HG03103 (cell line): ENCODE results near the gene UNC5CL.
"Not testable (repeated sequence)": the region's sequence is repeated elsewhere in the genome, so short reads cannot be mapped to it uniquely, and the experiment has no call there.

Experiments
- ATAC-seq: cut with Tn5 transposase; IDR thresholded peaks from one replicate; pipeline ENCODE4 v1.9.1; 2021; ENCODE audit warnings: low read depth; ENCODE audit not compliant: unreplicated experiment

UNC5CL gene

DNA sequence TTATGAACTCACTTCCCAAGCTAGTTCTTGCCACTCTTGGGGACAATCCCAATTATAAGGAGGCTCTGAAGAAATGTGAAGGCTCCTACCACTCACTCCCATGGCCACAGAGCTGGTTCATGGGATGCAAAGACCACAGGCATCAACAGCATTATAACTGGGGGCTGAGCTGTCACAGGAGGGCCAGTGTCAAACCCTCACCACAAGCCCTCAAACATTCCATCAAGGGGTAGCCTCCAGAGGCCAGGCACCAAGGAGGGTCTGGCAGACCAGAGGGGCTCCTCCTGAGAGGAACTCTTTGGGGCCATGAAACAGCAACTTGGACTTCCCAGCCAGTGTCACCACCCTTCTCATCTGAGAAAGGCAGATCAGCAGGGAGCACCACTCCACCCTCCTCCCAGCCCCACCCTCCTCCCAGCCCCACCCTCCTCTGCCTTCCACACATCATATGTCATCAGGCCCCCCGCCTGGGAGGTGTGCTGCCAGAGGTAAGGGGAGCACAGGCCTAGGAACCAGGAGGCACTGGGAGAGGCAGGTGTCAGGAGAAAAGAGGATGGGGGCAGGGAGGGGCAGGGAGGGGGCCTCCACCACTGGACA is 2.0 kb upstream of the UNC5CL start:
- ATAC-seq, result no peak

DNA sequence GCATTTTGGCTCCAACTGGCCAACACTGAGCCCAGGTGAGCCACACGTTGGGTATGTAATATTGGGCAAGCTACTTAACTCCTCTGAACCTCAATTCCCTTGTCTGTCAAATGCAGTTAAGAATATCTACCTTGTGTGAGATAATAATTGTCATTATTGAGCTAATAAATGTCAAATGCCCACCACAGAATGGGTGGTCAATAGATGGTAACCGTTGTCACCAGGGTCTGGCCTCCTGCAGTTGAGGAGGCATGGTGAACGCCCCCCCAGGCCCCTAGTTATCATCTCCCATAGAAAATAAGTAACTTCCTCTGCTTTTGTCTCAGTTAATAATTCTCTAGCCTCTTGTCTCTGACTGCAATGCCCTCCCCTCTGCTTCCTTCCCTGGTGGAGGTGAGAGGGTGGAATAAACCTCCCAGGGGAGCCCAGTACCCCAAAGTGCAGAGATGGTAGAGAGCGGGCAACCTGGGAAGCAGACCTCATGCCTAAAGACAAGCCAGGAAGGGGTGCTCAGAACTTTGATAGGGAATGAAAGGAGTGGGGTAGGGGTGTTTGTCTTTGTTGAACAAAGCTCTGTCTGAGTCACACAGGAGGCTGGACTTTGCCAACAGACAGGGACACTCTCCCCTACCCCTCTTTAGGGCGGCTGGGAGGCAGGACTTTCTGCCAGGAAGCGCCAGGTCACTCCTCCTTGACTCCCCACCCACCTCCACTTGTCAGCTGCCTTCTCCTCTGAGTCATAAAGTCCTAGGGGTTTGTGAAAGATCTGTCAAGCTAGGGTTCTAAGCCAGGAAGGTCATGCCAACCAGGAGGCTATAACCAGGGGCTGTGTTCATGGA is 1.3 kb upstream of the UNC5CL start:
- no peak for ATAC-seq

DNA sequence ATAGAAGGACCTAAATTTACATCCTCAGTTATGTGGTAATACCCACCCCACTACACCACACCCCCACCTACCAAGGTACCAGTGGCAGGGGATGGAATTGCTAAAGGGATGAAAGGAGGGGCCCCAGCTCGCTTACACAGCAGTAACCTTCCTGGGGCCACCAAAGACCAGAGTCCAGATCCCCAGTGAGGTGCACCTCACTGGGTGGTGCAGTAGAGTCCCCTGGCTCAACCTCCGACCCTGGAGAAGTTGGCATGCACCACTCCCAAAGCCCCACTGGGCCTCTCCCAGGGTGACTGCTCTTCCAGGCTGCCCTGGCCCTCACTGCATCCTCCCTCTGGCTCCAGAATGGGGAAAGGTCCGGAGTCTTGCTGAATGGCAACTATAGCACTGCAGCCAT is 816 bp downstream of the UNC5CL start:
- no peak for ATAC-seq

DNA sequence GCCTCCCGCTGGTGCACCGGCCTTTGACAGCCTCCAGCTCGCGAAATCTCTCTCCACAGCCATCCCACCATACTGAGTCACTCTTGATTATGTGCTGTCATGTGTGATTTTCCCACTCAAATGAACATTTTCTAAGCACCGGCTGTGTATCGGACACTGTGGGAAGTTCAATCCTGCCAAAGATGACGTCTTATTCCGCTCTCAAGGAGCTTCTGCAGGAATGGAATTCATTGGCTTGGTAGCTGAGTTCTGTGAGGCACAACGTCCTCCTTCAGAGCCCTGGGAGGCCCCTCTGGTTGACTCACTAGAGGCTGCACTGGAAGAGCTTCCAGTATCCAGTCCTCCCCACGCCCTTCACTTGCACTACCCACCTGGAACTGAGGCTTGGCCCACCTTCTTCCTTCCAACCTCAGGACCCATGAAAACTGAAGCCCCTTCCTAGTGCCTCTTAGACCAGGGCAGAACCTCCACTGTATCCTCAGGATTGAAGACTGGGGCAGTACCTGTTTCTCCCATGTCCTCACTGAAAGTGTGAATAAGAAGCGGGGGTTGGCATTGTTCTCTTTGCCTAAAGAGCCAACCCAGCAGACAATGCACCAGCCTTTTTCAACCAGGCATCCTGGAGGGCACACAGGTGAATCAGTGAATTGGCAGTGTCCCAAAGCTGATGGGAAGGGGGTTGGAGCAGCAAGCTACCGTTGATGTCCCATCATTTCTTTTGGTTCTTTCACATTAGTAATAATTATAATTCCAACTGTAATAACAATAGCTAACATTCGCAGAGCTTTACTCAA is 1.7 kb downstream of the UNC5CL start:
- no peak for ATAC-seq

DNA sequence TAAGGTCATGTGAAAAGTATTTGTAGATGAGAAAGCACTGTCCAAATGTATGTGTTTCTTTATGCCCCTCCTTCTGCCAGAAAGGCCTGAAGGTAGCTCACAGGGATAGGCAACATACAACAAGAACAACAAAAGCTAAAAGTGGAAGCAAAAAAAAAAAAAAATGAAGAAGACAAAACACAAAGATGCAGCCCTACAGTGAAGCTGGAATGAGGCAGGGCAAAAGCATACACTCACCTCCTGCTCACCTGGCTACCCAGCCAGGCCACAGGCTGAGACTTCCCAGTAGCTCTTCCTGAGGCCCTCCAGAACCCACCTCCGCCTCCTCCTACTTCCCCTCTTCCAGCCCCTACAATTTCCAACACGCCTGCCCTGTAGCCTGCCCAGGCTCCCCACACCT is 2.4 kb downstream of the UNC5CL start:
- ATAC-seq, result no peak

DNA sequence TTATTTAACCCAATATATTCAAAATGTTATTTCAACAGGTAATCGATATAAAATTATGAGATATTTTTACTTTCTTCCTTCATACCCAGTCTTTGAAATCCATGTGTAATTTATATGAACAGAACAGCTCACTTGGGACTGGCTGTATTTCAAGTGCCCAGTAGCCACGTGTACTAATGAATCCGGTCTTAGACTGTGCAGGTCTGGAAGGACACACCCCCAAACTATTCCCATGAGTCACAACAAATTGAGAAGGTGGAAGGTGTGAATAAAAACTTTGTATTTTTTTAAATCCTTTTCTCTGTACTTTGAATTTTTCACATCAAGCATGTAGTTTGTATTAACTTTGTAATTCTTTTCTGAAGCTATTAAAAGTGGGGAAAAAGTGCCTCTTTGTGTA is 2.8 kb downstream of the UNC5CL start:
- ATAC-seq, result no peak

DNA sequence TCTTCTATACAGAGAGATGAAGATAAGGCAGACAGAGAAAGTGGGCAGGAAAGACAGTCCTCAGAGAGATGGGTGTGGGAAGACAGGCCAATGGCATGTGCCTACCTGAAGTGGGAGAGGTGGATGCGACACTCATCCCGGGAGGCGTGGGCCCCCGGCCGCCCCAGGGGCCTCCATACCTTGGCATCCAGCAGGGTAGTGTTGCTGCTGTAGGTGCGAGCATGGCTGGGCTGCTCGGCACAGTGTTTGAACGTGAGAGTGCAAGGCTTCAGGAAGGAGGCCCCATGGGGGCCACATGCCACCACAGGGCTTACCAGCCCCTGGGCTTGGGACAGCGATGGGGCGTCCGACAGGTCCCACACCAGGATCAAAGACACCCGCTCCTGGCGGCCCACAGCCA is 5.2 kb downstream of the UNC5CL start:
- no peak for ATAC-seq

DNA sequence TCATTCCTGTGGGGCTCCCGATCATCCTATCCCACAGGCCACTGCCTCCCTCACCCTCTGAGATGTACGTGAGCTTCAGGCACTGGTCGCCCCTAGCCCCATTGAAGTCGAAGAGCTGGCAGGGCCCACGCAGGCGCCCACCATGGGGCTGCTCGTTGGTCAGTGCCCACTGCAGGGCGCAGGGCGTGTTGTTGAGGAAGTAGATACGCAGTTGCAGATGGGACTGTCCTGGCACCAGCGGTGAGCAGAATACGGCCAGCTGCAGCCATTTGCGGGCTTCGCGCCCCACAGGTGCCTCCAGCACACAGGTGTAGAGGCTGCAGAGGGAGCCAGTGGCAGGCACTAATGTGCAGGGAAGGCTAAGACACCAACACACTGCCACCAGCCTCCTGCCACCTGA is 6.2 kb downstream of the UNC5CL start:
- ATAC-seq, result no peak

DNA sequence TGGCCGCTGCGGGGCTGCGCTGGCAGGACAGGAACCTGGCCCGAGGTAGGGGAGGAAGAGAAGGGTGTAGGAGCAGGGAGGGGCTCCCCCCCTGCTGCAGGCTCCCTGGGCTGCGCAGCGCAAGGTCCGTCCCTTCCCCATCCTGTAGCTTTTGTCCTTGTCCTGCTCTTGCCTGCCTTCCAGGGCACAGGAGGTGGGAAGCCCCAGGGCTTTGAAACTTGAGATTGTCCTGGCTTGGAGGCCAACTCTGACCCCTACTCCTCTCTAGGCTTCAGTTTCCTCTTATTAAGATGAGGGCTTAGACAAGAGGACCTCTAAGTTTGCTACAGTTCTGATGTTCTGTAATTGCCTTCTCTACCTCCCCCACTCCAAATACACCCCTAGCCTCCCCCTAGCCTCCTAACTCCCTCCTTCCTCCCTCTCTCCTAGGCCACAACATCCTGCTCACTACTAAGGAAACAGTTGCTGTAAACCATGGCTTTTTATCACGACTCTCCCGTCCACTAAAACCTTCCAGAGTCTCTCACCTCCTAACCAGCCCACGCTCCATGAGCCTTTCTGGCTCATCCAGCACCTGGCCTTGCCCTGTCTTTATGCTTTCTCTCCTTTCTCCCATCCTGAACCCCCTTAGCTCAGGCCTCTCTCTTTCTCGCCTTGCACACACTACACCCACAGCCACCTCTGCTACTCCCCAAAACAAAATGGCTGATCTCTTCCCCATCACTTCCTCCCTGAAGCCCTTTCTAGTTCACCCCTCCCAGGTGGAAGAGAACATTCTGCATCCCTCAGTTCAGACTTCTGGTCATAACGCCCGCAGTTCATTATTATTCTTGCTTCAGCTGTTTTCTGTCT is 10.2 kb downstream of the UNC5CL start:
- peak; percentile 38 for ATAC-seq

DNA sequence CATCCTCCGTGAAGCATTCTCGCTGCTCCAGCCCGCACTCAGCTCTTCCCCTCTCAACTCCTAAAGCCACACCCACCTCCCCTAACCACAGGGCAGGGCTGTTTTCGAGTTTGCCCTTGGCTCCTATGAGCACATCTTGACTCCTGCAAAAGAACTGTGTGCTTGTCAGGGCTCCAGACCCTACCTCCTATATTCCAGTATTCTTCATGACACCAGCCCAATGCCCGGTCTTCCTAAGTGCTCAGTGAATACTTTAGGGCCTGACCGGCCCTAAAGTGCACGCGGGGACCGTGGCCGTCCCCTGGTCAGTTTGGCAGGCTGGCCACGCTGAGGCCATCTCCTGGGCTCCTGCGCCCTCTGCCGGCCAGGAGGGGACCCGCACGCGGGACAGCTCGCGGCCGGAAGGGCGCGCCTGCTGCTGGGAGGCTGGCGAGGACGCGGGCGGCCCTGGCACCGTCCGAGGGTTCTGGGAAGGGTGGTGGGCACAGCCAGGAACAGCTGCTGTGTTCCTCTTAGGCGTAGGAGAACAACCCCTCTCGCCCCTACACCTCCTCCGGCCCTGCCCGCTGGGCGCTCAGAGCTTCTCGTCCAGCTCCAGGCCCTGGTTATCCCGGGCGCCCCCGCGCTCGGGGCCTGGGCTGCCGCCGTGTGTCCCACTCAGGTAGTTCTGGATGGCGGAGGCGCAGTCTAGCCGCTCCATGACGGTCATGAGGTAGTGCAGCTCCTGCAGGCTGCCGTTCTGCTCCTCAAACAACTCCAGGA is 11.0 kb downstream of the UNC5CL start:
- peak; percentile 74 for ATAC-seq

DNA sequence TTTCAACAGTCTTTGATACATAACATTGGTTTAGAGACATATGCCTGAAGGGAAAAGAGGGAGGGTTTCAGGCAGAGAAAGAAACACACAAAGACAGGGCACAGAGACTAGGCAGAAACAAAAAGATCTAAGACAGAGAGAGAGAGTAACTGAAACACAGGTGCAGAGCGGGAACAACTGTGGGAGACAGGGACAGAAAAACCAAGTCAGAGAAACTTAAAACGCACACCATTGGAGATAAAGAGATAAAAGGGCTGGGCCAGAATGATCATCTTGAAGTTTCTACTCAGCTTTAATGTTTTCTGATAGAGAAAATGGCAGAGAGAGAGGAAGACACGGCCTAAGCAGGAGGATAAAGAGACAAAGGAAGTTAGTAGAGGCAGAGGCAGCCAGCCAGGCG is 11.8 kb downstream of the UNC5CL start:
- ATAC-seq, result no peak

DNA sequence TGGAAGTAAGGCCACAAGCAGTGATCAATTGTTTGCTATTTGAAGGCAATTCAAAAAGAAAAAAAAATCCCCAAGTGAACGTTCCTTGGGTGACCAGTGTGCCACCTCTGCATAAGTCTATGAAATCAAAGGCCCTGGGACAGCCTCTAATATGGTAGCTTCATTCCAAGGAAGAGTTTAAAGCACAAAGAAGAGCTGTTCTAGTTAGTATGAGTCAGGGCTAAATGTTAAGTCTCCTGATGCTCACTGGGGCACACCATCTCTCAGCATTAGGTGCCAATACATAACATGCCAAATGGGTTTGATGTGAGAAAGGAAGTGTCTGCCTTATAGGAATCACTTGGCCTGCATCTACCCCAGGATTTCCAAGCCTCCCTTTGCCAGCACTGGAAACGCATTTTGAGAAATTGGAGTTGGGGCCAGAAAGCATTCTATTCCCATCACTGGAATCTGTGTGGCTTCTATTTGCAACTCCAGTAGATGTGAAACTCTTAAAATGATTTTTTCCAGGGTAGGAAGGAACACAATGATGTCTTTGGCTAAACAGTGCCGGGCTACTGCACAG is 13.0 kb downstream of the UNC5CL start:
- no peak for ATAC-seq

DNA sequence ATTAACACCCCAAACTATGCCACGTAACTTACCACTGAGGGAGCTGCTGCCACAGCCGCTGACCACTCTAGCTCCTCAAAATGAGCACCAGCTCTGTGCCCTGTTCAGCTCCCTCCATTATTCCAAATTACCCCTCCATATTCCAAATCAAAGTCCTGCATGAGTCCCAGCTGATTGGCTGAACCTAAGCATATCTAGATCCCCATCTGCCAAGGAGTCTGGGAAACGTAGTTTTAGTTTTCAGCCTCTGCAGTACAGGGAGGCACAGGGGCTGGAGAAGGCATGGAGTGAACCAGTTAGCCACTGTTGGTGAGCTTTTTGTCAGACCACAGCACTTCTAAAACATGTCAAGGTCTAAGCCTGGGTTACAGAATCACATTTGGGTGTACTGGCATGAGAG is 15.9 kb downstream of the UNC5CL start:
- ATAC-seq, result no peak

DNA sequence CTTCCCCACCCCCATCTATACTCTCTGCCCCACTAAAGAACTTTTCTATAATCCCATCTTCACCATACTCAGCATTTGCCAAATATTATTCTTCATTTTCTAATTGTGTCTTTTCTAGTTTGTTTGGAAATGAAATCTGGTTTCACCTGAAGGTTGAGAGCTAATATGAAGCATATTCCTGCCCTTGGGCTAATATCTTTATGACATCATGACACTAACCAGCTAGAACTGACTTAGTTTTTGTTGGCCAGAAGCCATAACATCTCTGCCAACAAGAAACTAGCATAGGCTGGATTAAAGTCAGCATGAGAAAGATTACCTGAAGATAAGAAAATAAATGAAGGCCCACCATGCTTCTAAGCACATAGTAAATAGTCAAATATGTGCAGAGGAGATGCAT is 16.7 kb downstream of the UNC5CL start:
- no peak for ATAC-seq

DNA sequence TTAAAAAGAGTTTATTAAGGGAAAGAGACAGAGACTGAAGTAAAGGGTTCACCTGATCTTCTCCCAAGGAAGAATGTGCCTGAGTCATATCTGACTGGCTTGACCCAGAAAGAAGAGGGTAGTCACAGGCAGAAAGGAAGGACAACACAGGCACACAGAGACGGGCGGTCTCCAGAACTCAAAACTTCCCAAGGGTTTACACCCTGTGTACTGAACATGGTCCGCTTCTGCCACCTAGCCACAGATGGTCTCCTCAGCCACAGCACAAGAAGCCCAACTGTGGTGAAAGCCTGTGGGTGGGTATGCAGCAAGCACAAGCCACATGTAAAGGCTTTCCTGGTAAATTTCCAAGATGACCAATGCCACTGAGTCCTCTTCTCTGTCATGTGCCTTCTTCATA is 17.2 kb downstream of the UNC5CL start:
- ATAC-seq, result no peak

DNA sequence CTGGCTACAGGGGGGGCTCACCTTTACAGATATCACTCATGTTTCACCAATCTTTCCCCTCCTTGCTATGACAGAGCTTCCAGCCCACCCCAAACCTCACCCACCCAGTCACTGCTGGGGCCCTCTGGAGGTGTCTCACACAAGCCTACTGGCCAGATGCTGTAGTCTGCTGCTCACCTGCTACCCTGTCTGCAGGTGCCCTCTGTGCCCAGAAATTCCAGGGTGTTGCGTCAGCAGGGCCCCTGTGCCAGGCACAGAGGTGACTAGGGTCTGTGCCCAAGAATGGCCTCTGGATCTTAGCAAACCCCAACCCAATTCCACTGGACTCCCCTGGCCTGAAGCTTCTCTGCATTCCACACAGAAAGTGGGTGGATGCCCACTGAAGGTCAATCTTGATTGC is 21.4 kb downstream of the UNC5CL start:
- no peak for ATAC-seq

DNA sequence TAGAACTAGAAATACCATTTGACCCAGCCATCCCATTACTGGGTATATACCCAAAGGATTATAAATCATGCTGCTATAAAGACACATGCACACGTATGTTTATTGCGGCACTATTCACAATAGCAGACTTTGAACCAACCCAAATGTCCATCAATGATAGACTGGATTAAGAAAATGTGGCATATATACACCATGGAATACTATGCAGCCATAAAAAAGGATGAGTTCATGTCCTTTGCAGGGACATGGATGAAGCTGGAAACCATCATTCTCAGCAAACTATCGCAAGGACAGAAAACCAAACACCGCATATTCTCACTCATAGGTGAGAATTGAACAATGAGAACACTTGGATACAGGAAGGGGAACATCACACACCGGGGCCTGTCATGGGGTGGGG is 23.2 kb downstream of the UNC5CL start:
- not testable (repeated sequence) for ATAC-seq

DNA sequence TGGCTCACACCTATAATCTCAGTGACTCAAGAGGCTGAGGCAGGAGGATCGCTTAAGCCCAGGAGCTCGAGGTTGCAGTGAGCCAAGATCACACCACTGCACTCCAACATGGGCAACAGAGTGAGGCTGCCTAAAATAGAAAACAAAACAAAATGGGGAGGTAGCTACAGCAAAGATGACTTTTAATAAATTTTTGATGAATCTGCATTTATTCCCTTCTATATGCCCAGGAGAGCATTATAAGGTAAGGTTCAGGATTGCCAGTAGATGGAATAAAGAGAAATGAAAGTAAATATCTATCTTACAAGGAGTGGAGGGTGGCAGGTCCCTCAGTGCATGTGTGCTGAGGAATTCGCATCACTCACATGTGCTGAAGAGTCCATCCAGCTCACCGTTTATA is 24.2 kb downstream of the UNC5CL start:
- no peak for ATAC-seq

DNA sequence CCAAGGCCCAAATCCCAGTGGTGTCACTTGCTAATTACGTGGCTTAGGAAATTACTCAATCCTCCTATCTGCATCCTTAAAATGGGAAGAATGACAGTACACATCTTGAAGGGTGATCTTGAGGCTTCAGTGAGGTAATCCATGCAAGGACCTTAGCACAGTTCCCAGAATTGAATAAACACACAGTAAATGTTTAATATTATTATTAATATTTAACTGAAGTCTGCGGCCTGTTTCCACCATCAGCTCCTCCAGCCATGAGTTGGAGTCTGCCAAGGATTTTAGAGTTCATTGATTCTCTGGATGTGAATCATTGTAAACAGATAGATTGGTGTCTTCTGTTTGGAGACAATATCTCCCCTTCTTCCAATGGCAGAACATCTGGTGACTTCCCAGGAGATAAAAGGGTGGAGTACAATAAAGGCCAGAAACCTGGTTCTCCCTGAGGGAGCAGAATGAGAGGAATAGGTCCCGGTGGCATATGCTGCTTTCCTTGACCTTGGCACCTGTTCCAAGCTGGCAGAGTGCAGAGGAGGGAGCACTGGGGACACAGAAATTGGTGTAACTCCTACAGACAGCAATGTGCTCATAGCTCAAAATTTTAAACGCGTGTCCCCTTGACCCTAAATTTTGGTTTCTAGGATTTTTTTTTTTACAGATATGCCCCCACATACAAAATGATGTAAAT is 25.4 kb downstream of the UNC5CL start:
- no peak for ATAC-seq
